ENCODE results near the gene FAM83C.

Gene FAM83C

DNA sequence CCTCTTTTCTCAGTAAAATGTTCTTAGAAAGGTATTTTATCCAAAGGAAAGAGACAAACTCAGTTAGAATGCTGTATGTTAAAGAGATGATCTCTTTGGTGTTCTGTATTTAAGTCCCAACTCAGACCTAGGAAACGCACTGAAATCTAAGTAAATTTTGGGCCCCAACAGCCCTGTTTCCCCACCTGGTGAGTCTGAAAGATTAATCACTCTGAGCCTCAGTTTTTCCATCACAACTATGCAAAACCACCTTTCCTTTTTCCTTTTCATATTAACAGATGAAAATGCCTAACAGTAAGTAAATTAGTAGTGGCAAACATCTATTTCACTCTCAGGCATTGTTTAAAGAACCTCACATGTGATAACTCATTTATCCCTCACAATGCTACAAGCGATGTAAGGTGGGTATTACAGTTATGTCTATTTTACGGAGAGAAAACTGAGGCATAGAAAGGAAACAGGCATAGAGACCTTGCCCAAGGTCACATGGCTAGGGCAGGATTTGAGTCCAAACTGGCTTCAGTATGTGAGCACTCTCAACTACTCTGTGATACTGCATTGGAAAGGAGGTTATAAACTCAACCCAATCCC, 36.0 kb upstream of the FAM83C start:
- intact Hi-C loops (cut with DNase I; ENCODE audit: low total_unique reads): no loop called here
- Histone ChIP-seq H3K4me3 (no peak overlapping the region), H3K36me3 (peaks cover 0 to 6% (median 0%) of the 10 kb centered on the region in 3 donors)

DNA sequence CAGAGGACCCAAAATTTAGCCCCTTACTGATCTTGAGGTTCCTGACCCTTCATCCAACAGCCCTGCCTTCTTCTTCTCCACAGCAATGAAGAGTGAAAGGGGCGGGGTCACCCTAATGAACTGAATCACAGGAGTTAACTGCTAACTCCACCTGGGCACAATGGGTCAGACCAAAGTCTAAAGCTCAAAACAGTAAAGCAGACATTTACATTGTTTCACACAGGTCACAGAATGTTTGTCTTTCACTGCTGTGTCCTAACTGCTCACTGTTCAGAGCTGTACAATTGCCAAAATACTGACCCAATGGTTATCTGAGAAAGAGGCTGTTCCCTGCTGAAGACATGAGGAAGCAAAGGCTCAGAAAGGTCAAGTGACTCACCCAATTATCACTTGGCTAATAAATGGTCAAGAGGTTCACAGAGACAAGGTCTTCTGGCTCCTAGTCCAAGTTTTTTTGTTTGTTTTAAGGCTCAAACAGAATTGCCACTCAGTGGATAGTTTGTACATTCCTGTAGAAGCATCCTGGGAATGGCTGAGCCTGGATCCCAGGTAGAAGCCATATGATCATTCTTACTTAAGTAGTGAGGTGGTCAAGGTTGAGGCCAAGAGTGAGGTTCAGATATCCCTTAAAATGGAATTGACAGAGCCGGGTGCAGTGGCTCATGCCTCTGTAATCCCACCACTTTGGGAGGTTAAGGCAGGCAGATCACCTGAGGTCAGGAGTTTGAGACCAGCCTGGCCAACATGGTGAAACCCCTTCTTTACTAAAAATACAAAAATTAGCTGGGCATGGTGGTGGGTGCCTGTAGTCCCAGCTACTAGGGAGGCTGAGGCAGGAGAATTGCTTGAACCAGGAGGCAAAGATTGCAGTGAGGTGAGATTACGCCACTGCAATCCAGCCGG, 35.1 kb upstream of the FAM83C start:
- no peak overlapping the region for H3K27ac ChIP-seq
- intact Hi-C loops (cut with DNase I; ENCODE audit: low total_unique reads): no loop called here
- DNase-seq: no peak

More for the DNA sequence above, 36.0 kb upstream of the FAM83C start:
- Histone ChIP-seq H3K27ac (no peak overlapping the region), H3K4me1 (no peaks in the 10 kb centered on the region), H3K27me3 (no peaks in the 10 kb centered on the region), H3K9me3 (no peaks in the 10 kb centered on the region)
- DNase-seq: no peak
- TF ChIP-seq, protein P1, sequence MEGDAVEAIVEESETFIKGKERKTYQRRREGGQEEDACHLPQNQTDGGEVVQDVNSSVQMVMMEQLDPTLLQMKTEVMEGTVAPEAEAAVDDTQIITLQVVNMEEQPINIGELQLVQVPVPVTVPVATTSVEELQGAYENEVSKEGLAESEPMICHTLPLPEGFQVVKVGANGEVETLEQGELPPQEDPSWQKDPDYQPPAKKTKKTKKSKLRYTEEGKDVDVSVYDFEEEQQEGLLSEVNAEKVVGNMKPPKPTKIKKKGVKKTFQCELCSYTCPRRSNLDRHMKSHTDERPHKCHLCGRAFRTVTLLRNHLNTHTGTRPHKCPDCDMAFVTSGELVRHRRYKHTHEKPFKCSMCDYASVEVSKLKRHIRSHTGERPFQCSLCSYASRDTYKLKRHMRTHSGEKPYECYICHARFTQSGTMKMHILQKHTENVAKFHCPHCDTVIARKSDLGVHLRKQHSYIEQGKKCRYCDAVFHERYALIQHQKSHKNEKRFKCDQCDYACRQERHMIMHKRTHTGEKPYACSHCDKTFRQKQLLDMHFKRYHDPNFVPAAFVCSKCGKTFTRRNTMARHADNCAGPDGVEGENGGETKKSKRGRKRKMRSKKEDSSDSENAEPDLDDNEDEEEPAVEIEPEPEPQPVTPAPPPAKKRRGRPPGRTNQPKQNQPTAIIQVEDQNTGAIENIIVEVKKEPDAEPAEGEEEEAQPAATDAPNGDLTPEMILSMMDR (IDR thresholded peaks at IDR 0.05): no peak

DNA sequence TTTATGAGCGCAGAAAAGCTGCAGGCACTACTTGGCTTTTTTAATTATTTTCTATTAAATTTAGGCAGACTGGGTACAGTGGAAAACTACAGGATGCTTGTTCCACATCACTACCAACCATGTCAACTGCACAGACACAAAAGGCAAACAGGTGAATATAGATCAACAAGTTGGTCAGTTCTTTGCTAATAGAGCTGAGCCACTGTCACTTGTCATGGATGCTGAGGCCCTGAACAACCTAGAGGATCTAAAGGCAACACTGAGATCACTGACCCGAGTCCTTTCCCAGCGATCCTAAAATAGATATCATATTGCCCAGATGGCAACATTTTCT, 34.5 kb upstream of the FAM83C start:
- peaks cover 0 to 6% (median 0%) of the 10 kb centered on the region in 3 donors for H3K36me3 ChIP-seq
- no peaks in the 10 kb centered on the region for H3K9me3 ChIP-seq
- intact Hi-C loops (cut with DNase I; ENCODE audit: low total_unique reads): no loop called here
- H3K27ac ChIP-seq: no peak overlapping the region
- no peak for DNase-seq
- H3K4me3 ChIP-seq: no peak overlapping the region
- H3K4me1 ChIP-seq: no peaks in the 10 kb centered on the region
- H3K27me3 ChIP-seq: no peaks in the 10 kb centered on the region
- TF ChIP-seq, protein P1 (IDR thresholded peaks at IDR 0.05): no peak

More for the DNA sequence above, 35.1 kb upstream of the FAM83C start:
- no peaks in the 10 kb centered on the region for H3K27me3 ChIP-seq
- H3K9me3 ChIP-seq: no peaks in the 10 kb centered on the region
- TF ChIP-seq, protein P1 (IDR thresholded peaks at IDR 0.05): no peak
- H3K4me3 ChIP-seq: no peak overlapping the region
- peaks cover 0 to 6% (median 0%) of the 10 kb centered on the region in 3 donors for H3K36me3 ChIP-seq
- H3K4me1 ChIP-seq: no peaks in the 10 kb centered on the region

DNA sequence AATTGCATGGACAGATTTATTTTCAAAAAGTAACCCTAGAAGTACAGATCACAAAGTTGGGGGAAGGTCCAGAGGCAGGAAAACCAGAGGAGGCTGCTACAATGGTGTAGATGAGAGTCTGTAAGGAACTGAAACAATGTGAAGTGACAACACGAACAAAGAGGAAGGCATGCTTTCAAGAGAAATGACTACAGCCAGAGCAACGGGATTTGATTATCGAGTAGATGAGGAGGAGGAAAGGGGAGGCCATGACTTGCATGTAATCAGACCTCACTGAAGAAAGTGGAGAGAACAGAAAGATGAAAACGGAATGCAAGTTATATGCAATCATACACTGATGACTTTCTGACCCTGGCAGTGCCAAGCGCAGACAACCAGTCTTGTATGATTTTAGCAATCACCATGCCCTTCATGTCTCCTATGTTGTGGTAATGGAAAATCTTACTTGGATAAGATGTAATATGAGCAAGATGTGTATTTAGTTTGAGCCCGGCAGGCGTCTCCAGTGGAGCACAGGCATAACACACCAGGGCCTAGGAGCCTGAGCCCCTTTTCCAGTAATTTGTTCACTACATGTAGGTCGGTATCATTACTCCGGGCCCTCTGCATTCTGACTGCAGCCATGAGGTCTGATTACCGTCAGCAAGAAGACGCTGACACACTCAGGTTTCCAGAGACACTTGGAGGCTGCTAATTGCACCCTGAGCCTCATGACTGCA, 34.0 kb upstream of the FAM83C start:
- Histone ChIP-seq H3K9me3 (no peaks in the 10 kb centered on the region), H3K36me3 (peaks cover 0 to 6% (median 0%) of the 10 kb centered on the region in 3 donors), H3K27ac (no peak overlapping the region), H3K4me1 (no peaks in the 10 kb centered on the region), H3K27me3 (no peaks in the 10 kb centered on the region), H3K4me3 (no peak overlapping the region)
- no peak for DNase-seq
- intact Hi-C loops (cut with DNase I; ENCODE audit: low total_unique reads): no loop called here
- TF ChIP-seq, protein P1 (IDR thresholded peaks at IDR 0.05): no peak

DNA sequence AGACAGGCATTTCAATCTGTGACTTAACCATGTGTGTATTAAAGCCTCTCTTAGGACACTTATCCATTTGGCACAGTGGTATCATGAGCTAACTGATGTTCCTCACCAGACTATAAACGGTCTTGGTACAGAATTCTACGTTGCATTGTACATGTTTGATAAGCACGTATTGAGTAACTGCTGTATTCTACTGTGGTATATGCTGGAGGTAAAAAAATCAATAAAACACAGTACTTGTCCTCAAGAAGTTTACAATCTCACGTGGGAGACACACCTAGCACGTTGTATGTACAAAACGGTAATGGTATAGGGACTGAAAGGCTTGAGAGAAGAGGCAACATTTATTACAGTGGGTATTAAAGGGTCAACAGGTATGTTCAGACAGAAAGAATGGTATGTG, 33.2 kb upstream of the FAM83C start:
- Histone ChIP-seq H3K4me1 (no peaks in the 10 kb centered on the region), H3K27me3 (no peaks in the 10 kb centered on the region), H3K27ac (no peak overlapping the region), H3K4me3 (no peak overlapping the region), H3K36me3 (peaks cover 0 to 6% (median 0%) of the 10 kb centered on the region in 3 donors), H3K9me3 (no peaks in the 10 kb centered on the region)
- TF ChIP-seq, protein P1 (IDR thresholded peaks at IDR 0.05): no peak
- no peak for DNase-seq
- intact Hi-C loops (cut with DNase I; ENCODE audit: low total_unique reads): no loop called here
